NK-92 (cell line): ENCODE data around the gene RHBDF1.
A peak's percentile ranks its signal among the peaks of the same experiment; 100 is the strongest.

Source experiments
- DNase-seq: peaks from one replicate; lab custom pipeline; 2025; ENCODE audit not compliant: unreplicated experiment; lab: John Stamatoyannopoulos, UW

The RHBDF1 gene

DNA sequence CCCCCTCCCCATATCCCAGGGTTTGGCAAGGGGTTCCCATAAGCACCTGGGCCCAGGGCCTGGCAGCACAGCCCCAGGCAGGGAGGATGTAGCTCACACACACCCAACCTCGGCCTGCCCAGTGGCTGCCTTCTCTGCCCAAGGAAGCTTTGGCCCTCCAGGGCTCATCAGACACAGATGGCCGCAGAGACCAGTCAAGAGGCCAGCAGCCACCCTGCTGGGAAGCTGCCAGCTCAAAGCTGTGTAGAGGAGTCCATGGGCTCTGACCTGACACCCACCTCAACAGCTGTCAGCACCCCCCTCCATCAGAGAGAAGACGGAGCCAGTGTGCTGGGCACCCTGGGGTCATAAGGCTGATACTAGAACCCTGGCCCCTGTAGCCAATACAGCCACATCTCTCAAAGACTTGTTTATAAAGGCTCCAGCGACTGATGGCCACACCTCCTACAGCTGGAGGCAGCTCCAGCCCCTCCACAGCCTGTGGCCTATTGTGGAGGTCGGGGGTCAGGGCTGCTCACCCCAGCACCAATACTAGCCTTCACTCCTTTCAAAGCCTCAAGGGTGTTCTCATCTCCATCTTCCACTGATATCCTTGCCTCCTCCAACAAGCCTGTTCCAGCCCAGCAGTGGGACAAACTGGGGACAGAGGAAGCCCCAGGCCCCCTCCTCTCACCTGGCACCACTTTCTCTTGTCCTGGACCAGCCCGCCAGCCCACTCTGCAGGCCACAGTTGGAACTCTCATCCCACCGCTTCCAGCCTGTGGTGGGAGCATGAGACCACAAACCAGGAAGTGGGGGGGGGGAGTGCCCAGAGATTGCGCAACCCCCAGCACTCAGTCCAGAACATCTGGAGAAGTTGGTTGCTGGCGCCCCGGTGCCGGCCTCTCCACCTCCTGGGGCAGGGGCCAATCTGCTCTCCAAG, 3.4 kb upstream of the RHBDF1 start:
- DNase-seq: no peak

DNA sequence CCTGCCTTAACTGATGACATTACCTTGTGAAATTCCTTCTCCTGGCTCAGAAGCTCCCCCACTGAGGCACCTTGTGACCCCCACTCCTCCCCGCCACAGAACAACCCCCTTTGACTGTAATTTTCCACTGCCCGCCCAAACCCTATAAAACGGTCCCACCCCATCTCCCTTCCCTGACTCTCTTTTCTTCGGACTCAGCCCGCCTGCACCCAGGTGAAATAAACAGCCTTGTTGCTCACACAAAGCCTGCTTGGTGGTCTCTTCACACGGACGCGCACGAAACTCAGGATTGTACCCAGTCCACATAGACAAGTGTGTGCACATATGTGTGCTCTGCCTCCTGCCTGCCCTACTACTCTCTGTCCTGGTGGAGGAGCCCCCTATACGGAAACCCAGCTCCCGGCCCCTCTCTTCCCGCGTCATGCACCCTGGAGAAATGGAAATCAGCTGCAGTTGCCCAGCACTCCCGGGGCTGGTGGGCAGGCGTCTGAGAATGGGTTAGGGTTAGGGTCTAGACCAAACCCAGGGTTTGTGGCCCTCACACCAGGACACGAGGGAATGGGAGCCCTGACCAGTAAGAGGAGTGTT, 2.4 kb upstream of the RHBDF1 start:
- DNase-seq: no peak

- DNase-seq: no peak
Measured at GRCh38 chr16:74051-74746, 1.8 kb upstream of the RHBDF1 start.

- no peak for DNase-seq
Measured at GRCh38 chr16:71540-72401, 660 bp downstream of the RHBDF1 start.

DNA sequence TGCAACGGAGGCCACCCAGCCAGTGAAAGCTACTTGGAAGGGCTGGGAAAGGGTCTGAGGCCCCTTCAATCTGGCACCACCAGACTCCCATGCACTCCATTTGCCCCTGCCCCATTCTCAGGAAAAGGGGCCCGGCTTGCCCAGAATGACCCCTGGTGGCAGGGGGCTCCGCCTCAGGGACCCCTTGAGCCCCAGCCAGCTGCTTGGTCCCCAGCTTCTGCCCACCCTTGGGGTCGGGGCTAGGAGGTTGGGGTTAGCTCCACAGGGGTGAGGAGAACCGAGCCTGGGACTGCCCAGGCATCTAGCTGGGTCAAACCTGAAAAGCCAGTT, 1.3 kb downstream of the RHBDF1 start:
- DNase-seq: no peak

- no peak for DNase-seq
Measured at GRCh38 chr16:69181-69580, 3.2 kb downstream of the RHBDF1 start.

GRCh38 chr16:67884-68789, 4.3 kb downstream of the RHBDF1 start:
- no peak for DNase-seq

- DNase-seq: no peak
Measured at GRCh38 chr16:67183-67791, 5.1 kb downstream of the RHBDF1 start.

DNA sequence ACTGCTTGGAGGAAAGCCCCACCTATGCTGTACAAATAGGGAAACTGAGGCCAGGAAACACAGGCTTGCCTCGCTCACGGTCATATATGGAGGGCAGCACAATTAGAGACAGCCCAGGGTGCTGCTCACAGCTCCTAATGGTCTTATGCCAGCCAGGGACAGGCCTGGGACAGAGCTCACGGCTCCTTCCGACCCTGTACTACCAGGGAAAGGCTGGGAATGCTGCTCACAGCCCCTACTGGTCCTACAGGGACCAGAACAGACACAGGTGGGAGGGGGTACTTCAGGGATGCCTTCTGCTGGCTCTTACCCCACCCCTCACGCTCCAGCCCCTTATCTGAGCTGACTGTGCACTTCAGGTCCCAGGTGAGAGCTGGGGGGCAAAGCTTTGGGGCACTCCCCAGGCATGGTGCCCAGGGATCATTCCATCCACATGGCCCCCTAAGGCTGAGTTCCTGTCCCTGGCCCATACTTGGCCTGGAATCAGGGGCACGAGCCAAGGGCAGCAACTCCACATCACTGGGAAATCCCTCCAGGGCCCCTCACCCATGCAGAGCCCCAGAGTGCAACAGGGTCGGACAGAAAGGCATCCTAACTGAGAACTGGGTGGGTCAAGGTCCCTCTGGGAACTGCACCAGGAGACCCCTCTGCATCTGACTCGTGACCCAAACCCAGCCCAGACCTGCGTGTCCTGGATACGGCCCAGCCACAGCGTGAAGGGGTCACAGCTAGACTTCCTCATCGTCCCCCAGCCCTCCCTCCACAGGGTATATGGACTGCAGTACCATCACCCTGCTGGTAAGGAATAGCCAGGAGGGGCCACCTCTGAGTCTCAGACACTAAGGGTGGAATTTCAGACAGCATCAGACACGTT, 5.9 kb downstream of the RHBDF1 start:
- no peak for DNase-seq

- DNase-seq: peak; percentile 56
Measured at GRCh38 chr16:65745-66144, 6.7 kb downstream of the RHBDF1 start.

DNA sequence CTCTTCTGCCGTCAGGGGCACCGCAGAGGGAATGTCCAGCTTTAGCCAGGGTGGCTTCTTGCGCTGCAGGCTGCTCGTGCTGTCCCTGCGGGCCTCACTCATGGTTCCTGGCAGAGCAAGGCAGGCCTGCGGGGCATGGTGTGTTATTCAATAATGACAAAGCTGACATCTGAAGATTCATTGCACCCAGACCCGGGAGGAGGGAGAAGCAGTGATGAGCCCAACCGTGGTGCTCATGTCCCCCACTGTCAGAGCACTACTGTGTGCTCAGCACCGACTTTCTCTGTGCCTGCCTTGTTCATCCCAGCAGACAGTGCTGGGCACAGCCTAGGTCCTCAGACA, 7.5 kb downstream of the RHBDF1 start:
- DNase-seq: no peak

DNA sequence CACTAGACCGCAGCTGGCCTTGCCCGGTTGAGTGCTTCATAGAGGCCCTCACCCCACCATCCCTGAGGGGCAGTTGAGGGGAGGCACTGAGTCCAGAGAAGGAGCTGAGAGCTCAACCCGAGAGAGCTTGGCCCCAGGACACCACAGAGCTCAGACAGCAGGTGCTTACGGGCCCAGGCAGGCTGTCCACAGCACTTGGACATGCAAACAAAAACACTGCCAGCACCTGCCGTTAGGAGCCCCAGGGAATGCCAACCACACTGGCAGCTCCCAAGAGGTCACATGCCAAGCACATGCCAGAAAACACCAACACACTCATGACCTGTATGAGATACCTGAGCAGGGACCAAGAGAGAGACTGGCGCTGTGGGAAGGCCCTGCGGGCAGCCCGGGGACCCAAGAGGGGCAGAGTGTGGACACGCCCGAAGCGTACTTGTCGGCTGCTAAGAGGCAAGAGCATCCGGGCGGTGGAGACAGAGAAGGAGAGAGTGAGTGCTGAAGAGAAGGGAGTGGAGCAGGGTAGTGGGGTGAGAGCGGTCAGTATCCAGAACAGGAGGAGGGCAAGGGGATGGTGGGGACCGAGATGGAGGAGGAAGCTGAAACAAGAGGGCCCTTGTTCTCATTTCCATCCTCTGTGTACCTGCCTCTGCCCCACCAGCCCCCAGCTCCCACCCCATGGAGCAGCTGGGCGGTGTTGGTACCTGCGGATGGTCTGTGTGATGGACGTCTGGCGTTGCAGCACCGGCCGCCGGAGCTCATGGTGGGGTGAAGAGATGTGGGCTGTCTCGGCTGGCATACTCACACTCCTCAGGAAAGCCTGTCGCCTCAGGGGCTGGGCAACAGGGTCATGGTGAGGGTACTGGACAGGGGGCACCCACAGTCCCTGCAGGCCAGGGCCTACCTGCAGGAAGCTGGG, 8.2 kb downstream of the RHBDF1 start:
- DNase-seq: no peak

DNA sequence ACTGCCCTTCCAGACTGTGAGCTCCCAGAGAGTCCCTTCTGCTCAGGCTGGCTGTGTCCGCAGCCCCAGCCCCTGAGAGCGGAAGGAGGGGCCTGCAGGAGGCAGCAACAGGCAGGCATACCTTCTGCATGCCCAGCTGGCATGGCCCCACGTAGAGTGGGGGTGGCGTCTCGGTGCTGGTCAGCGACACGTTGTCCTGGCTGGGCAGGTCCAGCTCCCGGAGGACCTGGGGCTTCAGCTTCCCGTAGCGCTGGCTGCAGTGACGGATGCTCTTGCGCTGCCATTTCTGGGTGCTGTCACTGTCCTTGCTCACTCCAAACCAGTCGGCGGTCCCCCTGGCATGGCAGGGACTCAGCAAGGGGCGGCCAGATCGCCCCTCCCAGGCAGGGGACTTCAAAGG, 9.0 kb downstream of the RHBDF1 start:
- no peak for DNase-seq

GRCh38 chr16:62968-63391, 9.5 kb downstream of the RHBDF1 start:
- no peak for DNase-seq

DNA sequence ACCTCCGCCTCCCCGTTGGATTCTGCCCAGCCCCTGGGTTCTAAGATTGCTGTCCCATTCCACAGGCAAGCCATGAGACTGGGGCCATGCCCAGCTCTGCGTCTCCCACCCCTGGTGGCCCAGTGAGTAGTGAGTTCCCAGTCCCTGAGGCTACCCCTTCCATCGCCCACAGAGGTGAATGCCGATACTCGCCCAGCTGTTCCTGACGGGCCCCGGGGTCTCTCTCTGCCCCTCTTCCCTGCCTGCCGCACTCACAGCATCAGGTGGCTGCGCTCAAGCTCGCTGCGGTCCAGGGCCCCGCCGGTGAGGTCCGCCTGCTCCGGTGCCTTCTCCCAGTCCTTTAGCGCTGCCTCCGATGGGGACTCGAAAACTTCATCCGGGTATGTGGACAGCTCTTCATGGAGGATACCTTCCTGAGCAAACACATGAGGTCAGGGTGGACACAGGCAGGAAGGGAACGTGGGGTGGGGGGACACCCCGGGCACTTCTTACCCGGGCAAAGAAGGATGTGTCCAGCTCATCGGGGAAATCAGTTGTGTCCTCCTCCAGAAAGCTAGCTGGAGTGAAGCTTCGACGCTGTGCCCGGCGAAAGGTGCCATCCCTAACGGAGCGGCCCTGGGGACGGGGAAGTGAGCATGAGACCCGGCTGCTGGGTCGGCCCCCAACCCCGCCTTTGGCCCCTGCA, 10.0 kb downstream of the RHBDF1 start:
- DNase-seq: no peak

DNA sequence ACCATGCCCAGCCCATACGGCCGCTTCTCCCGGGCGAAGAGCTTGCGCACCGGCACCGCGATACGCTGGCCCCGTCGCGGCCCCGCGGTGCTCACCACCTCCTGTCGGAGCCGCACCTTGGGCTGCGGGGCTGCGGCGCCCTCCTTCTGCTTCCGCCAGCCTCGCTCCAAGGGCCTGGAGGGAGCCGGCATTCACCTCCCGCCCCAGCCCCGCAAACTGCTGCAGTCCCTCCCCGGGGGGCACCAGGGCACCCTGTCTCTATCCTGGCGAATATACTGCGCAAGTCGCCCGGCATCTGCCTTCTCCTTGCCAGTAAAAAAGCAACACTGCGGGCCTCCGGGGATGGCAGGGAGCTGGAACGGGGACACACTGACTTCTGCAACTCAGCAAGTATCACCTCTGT, 10.6 kb downstream of the RHBDF1 start:
- DNase-seq: no peak
